Activated CD8-positive, alpha-beta memory T cell treated with anti-CD3 and anti-CD28 coated beads, Interleukin-2, amount 50 U/mL, for 48 hours (primary cell): ENCODE data around the gene APP.

ENCODE experiments used
- DNase-seq: peaks from one replicate; pipeline ENCODE4 v3.0.0-alpha.2; 2020

APP gene

DNA sequence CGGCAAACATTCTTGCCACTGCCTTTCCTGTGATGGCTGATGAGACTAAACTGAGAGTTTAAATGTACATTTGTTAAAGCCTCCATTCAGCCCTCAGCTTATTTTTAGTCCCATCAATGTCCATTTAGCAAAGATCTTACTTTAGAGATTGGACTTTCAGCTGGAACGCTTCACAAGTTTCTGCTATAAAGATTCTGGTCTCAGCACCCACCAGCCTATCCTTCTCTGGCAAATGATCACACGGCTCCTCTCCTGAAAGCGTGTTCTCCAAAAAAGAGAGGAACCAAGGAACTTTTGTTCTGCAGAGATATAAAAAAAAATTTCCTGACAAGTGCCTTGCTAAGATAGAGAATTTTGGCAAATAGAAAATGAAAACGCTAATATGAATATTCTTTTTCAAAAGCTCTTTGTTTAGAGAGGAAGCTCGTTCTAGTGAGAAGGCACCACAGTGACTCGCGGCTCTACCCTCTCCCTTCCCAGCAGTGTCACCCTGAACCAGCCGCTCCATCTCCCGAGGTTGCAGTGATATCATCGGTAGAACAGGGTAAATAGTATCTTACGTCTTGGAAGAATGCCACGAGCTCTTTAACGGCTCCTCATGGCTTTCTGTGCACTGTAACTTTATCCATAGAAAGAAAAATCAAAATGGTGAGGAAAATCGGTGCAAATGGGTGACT lies 200.2 kb downstream of the APP start:
- DNase-seq, result no peak

DNA sequence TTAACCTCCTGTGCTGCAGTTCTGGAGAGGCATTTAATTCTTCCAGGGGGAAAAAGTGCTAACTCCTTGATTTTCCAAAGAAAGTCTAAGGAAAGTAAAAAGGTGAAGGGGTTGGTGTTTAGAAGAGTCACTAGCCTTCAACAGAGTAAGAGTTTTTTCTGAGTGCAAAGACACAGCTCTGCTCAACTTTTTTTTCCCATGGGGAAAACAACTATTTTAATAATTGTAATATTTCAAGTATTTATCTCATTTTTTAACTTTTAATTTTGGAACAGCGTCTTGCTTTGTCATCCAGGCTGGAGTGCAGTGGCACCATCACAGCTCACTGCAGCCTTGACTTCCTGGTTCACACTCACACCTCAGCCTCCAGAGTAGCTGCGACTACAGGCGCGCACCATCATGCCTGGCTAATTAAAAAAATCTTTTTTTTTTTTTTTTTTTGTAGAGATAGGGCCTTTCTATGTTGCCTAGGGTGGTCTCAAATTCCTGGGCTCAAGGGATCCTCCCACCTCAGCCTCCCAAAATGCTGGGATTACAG lies 202.6 kb downstream of the APP start:
- no peak for DNase-seq

DNA sequence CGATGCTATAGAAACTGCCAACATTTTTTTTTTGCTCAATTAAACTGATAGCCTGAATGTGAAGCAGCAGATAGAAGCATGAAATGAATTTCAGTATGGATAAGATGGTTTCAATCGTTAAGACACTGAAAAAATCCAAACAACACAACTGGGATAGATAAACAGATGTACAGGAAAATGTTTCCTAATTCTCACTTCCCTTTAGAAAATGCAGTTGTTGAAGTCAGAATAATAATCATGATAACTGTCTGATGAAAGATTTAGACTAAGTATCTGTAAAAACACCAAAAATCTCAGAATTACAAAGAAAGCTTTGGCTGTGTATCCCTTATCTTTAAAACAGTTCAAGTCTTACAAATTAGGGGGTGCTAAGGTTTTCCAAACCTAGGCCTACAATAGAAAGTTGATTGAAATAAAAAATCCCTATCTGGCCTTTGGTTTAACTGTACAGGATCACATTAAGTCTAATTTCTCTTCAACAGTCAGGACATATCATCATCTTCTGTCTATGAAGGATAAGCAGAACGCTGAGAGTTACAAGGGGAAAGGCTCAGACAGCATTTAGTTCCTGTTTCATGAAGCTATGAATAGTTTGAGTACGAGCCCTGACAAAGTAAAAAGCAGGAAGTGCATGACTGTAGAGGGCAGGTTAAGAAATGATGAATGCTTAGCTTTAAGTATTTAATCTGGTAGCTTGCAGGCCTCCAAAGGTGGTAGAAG lies 203.2 kb downstream of the APP start:
- no peak for DNase-seq

DNA sequence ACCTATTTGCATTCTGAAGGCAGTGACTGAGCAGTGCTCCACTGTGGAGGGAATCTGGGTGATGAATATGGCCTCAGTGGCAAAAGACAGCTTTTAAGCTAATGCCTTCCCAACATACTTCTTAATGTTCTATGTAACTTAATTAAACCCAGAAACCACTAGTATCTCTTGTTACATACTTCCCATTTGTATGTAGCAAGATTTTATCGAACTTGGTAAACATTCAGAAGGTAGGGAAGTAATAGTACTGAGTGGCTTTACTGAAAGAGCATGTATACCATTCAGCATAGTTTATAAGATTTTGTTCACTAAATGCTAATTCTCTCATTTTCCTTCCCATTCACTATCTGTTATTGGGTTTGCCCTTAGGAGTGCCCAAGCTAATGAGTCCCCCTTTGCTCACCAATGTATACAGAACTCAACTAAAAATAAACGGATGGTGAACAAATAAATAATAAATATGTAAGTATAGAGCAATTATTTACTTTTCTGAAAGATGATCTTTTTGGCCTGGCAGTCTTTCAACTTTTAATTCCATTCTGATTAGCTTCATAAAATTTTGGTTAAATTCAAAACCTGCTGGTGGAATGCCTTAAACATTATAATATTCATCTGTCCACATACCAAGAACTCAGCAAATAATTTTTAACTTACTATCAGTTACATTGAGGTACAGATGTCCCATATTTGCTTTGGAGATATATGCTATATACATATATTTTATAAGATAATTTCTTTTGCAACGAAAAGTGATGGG lies 204.4 kb downstream of the APP start:
- no peak for DNase-seq

DNA sequence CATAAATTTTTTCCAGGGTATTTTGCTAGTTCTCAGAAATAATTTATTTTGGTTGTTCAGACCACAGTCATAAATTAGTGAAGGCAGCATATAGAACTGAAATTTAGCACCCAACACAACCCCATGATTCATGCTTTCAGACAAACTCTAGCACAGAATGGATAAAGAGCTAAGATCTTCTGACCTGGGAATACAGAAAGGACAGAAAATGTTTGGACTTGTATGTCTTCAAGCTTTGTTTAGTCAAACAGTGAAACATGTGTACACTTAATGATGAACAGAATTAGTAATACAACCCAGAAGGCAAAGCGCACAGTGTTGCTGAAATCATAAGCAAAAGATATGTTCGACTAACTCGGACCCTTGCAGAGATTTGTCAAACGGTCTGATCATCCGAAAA lies 205.6 kb downstream of the APP start:
- no peak for DNase-seq

DNA sequence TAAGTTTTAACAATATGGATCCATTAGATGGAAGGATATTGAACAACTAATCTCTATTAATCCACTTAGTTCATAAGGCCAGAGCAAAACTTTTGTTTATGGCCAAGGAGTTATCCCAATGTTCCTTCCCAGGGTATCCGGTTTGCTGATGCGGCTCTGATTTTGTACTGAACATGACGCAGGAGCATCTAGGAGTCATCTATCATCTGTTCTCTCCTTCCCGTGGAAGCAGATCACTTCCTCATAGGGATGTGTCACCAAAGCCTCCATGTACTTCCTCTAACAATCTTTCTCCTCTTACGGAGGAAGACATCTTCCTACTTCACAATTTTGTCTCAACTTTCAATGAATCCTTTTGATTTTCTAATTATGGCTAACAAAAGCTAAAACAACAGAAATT lies 206.6 kb downstream of the APP start:
- DNase-seq, result no peak

DNA sequence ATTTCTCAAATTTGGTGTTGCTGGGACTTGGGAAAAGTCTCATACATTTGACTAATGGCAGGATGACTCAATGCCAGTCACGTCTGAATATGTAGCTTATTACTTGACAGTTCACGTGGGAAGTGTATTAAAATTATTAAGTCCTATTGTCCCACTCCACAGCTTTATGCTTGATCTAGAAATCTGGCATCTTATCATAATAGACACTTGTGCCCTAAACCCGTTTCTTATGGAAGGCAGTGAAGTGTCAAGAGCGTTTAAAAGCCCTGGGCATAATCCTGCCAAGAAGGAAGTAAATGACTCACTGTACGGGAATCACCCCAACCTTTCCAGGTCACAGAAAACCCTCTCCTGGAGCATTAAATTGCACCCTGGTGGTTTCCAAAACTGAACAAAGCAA lies 207.4 kb downstream of the APP start:
- no peak for DNase-seq

DNA sequence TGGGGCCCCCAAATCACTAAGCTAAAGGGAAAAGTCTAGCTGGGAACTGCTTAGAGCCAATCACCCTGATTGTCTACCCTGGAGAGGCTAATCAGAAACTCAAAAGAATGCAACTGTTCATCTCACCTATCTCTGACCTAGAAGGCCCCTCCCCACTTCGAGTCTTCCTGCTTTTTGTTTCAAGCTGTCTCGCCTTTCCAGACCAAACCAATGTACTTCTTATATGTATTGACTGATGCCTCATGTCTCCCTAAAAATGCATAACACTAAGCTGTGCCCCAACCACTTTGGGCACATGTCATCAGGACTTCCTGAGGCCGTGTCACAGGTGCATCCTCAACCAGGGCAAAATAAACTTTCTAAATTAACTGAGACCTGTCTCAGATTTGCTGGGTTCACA lies 209.5 kb downstream of the APP start:
- no peak for DNase-seq

DNA sequence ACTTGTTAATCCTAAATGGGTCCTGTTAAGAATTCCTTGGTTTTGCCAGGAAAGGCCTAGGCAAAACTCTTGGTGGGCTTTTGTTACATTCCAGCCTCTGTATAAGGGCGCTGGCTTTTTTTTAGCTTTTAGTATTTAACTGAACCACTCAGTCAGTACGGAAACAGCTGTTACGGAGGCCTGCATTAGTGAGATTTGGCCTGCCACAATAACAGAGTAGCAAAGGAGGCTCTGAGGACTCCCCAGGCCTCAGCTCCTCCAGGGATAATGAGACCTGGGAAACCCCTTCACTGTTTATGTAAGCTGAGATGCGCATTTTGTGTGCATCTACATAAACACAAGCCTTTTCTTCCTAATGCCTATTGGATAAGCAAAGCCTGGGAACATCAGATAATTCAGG lies 210.2 kb downstream of the APP start:
- DNase-seq, result no peak

DNA sequence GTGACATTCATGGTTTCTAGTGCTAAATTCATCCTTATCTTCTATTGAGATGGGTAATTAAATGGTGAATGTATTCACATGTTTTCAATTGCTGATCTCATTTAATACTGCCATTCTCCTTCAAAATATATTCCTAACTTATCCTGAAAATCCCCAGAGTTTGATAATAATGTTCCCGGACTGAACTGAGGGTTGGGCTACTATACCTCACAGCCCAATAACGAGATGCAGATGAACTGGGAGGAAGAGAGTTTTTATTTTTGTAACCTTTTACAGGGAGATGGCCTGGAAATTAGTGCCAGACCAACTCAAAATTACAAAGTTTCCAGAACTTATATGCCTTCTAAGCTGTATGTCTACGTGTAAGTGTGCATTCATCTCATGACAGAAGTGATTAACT lies 210.8 kb downstream of the APP start:
- DNase-seq, result no peak

DNA sequence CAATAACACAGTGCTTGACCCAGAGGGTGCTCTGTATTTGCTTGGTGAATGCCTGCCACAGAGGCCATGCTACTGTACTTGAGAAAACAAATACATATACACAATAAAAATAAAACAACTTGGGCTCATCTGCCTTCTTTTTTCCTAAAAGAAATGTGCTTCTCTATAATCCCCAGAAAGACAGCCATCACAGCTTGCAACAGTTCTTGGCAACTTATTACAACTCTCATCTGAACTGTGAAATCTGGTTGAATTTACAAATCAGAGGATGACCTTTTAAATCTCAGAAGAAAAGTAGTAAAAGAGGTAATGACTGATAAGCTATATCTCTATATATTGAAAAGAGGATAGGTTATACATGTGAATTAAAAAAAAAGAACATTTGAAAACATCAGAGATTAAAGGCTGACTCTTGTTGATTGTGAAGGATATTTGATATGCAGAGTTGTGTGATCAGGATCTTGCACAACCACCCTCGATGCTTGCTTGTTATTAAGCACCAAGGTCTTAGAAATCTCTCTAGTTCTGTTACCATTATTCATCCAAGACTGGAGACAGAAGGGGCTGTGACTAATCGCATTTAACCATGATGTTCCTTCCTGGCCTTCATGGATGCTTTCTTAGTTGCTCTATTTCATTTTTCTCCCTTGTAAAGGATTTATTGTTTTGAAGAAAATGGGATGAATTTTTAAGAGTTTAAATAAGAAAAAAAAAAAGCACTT lies 213.4 kb downstream of the APP start:
- DNase-seq, result no peak

DNA sequence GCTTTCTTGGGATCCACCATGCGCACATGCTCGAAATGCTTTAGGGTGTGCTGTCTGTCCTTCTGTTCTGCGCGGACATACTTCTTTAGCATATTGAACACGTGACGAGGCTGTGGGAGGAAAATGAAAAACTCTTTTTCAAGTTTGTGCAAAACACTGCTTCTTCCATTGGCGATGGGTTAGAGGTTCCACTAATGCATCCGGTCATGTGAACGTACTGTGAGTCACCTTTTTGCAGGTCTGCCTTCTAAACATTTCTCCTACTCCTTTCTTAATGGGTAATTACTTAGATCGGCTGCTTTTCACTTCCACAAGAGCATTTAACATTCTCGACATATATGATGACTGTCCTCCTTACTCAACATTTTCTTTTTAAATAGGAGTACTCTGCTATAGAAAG lies 214.9 kb downstream of the APP start:
- no peak for DNase-seq

DNA sequence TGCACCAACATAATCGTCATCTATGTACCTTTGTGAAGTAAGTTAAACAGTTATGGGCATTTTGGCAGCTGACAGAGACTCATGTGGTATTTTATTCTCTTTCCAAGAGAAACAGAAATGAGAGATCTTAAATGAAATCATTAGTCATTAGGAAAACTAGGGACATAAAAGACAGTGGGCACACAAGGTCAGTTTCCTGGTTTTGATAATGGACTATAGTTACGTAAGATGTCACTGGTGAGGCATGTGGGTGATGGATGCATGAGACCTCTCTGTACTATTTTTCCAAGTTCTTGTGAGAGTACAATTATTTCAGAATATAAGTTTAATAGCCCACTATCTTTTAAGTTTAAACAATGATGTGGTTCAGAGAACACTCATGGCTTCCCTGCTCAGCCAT lies 216.9 kb downstream of the APP start:
- DNase-seq, result no peak

DNA sequence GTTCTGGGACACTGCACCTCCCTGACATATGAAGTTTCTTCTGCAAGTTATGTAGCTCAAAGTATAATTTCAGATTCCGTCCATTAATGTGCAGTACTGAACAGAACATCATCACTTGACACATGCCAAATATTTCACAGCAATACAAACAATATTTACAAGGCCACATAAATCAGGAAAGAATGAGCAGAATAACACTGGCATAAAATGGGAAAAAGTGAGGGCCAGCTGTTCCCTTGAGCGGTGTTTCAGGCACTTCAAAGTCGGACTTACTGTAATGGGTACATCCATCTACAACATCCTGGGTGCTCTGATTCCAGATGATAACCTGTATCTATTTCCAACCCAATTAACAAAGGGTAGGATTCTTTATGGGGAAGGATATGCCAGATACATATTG lies 217.4 kb downstream of the APP start:
- no peak for DNase-seq

DNA sequence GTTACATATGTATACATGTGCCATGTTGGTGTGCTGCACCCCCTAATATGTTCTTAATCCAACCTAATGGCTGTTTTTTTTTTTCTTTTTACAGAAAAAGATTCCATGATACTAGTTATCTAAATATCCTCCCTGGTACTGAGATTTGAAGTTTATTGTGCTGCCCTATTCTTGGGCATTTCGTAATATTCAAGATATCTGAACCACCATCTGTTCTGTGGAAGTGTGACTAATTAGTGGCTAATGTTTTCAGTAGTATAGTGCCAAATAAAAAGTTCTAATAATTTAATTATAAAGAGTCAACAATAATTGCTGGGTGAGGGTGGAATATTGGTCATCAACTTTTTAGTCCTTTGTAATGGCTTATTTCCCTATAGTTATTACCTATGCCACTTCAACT lies 218.3 kb downstream of the APP start:
- DNase-seq, result no peak

DNA sequence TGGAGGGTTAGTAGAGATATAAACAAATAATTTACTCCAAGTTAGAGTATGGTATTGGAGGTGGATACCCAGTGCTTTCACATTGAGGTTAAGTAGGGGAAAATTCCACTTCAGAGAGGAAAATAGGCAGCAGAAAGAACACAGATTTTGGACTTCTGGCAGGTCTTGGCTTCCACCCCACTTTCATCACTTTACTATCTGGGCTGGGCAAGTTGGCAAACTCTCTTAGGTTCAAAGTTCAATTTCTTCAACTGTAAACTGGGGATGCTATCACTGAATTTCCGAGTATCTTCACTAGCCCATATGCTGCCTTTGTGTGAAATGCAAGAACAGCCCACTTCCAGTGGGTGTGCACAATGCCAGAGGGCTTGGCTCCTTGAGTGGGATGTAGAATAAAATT lies 220.9 kb downstream of the APP start:
- no peak for DNase-seq

DNA sequence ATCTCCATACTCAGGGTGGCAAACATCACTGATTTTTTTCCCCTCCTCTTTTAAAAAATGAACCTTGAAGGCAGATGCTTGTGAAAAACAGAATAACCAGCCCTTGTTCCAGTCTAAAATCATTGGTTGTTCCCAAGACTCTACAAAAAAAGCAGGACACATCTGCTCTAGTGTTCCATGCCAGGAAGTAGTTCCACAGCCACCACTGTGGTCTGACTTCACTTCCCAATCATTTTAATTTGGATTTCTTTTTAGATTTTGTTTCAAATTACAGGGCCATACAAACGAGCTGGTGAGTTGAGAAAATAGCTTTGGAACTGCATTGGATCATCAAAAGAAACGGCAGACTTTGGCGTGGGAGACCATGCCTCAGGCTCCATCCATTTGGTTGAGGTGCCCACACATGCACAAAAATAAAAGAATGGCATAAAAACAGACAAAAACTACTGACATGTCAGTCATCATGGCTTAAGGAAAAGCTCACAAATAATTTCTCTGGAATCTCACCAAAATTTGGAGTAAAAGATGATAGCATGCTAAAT lies 225.8 kb downstream of the APP start:
- DNase-seq, result no peak

DNA sequence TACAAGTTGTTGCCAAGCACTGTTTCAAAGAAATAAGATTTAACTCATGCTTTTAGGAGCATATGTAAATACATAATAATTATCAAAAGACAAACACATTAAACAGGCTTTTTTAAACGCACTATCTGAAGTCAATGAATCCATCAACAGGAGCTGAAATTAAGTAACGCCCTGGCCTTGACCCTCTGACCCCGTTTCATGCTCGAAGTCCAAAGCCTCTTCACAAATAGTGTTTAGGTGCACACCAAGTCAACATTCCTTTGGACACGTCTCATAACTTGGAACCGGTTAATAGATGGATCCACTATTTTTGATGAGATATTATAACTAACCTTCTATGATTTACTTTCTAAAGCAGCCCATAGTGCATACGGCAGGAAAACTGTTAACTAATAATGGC lies 226.5 kb downstream of the APP start:
- DNase-seq, result no peak

DNA sequence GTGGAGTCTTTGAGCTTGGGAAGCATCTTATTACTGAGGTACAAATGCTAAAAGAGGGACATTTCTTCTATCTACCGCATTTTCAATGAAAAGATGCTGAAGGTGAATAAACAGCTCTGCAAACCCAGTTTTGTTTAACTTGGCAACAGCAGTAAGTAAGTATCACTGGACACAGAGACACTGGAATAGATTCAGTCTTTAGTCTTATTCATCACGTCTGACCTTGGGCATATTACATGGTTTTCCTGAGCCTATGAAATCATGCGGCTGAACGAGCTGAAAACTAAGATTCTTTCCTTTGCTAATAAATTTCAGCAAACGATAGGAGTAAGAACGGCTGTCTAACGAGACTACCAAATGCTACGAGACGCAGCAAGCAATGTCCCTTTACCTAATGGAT lies 228.4 kb downstream of the APP start:
- no peak for DNase-seq

DNA sequence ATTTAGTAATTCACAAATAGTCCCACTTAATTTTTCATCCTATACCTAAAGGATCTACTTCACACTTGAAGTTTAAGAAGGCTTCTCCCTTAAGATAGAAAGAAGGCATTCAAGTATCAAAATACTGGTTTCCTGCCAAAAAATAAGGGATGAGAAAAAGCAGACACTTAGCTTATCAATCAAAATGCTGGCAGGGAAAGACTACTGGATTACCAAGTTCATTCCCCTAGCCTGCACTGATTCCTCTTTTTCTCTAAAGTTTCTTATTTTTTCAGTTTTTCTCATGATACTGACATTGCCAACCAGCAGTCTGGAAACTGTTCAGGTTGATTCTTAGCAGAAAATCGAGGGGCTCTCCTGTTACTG lies 231.2 kb downstream of the APP start:
- DNase-seq, result no peak

DNA sequence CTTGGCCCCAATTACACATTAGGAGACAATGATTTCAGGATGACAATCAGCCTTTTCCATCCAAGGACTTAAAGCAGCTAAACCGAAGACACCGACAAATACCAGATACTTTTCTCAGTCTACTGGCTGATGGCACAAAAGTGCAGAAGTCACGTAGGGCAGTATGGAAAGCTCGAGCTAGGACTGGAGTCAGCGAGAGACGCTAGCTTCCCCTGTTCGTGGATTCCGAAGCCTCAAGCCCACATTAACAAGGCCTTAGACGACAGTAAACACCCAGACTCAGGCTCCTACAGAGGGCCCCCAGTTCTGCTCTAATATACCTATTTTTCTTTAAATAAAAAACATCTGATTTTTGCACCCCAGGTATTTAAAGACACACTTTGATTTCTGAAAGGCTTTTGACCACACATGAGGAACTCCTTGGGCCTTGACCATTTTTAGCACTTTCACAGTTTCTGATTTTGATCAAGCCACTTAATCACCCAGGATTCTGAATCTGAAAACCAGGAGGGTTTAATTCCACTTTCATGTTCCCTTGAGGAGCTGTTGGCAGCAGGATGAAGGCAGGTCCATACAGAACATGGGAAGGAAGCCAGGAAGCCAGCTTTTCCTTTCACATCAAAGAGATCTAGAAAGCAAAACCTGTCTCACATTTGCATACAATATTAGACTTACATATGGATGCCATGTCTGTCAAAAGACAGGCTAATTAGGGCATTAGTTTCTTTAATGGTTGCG lies 231.7 kb downstream of the APP start:
- DNase-seq, result no peak

DNA sequence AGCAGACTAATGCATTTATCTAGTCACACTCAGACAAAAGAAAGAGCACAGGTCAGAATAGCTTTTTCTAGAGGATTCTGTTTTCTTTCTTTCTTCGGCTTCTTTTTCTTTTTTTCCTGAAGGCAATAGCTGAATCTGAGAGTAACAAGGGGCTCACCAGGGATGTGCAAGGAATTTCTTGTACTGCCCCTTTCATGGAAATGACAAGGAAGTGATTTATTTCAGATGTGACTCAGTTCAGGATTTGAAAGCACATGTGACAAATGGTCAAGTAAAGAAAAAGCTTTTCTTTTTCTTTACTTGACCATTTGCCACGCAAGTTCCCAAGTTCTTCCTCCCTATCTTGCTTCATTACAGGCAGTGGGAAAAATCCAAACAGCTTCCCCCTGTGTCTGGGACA lies 233.8 kb downstream of the APP start:
- no peak for DNase-seq
